ENCODE measurements around the gene ZSCAN10.
"Not testable (repeated sequence)": the region's sequence is repeated elsewhere in the genome, so short reads cannot be mapped to it uniquely, and the experiment has no call there.

Gene ZSCAN10

GRCh38 chr16:3087243-3088235 lies 11.6 kb downstream of the ZSCAN10 start:
- DNase-seq (ENCODE audit: low read depth, low spot score), result no peak
- no peak overlapping the region for H3K27ac ChIP-seq

GRCh38 chr16:3086596-3087242 lies 12.4 kb downstream of the ZSCAN10 start:
- no peak for DNase-seq (ENCODE audit: low read depth, low spot score)
- H3K27ac ChIP-seq, result no peak overlapping the region

- no peak overlapping the region for H3K27ac ChIP-seq
These were observed 13.1 kb downstream of the ZSCAN10 start for GRCh38 chr16:3085868-3086595.

GRCh38 chr16:3084969-3085670 lies 14.0 kb downstream of the ZSCAN10 start:
- DNase-seq (ENCODE audit: low read depth, low spot score), result no peak
- no peak overlapping the region for H3K27ac ChIP-seq

More at GRCh38 chr16:3085868-3086595, 13.1 kb downstream of the ZSCAN10 start:
- no peak for DNase-seq (ENCODE audit: low read depth, low spot score)

- no peak for DNase-seq (ENCODE audit: low read depth, low spot score)
- H3K27ac ChIP-seq, result no peak overlapping the region
These were observed 14.6 kb downstream of the ZSCAN10 start for GRCh38 chr16:3084491-3084890.

GRCh38 chr16:3083408-3083807 lies 15.7 kb downstream of the ZSCAN10 start:
- not testable (repeated sequence) for DNase-seq (ENCODE audit: low read depth, low spot score); H3K27ac ChIP-seq

GRCh38 chr16:3081957-3082356 lies 17.1 kb downstream of the ZSCAN10 start:
- not testable (repeated sequence) for DNase-seq (ENCODE audit: low read depth, low spot score); H3K27ac ChIP-seq

GRCh38 chr16:3080024-3080423 lies 19.1 kb downstream of the ZSCAN10 start:
- H3K27ac ChIP-seq, result no peak overlapping the region
- DNase-seq (ENCODE audit: low read depth, low spot score), result no peak

- H3K27ac ChIP-seq, result no peak overlapping the region
- no peak for DNase-seq (ENCODE audit: low read depth, low spot score)
These were observed 22.5 kb downstream of the ZSCAN10 start for GRCh38 chr16:3076577-3076976.

- not testable (repeated sequence) for H3K27ac ChIP-seq; DNase-seq (ENCODE audit: low read depth, low spot score)
These were observed 23.1 kb downstream of the ZSCAN10 start for GRCh38 chr16:3075946-3076345.

GRCh38 chr16:3075523-3075915 lies 23.6 kb downstream of the ZSCAN10 start:
- DNase-seq (ENCODE audit: low read depth, low spot score), result no peak
- no peak overlapping the region for H3K27ac ChIP-seq

- DNase-seq (ENCODE audit: low read depth, low spot score), result no peak
- no peak overlapping the region for H3K27ac ChIP-seq
These were observed 24.1 kb downstream of the ZSCAN10 start for GRCh38 chr16:3074860-3075522.

GRCh38 chr16:3073448-3073847 lies 25.6 kb downstream of the ZSCAN10 start:
- no peak for DNase-seq (ENCODE audit: low read depth, low spot score)
- no peak overlapping the region for H3K27ac ChIP-seq

GRCh38 chr16:3072576-3073263 lies 26.4 kb downstream of the ZSCAN10 start:
- not testable (repeated sequence) for H3K27ac ChIP-seq; DNase-seq (ENCODE audit: low read depth, low spot score)

- not testable (repeated sequence) for DNase-seq (ENCODE audit: low read depth, low spot score); H3K27ac ChIP-seq
These were observed 26.9 kb downstream of the ZSCAN10 start for GRCh38 chr16:3072148-3072547.

GRCh38 chr16:3071655-3072054 lies 27.4 kb downstream of the ZSCAN10 start:
- no peak for DNase-seq (ENCODE audit: low read depth, low spot score)
- no peak overlapping the region for H3K27ac ChIP-seq

- no peak for DNase-seq (ENCODE audit: low read depth, low spot score)
- no peak overlapping the region for H3K27ac ChIP-seq
These were observed 28.4 kb downstream of the ZSCAN10 start for GRCh38 chr16:3070608-3071111.

GRCh38 chr16:3069146-3069545 lies 29.9 kb downstream of the ZSCAN10 start:
- not testable (repeated sequence) for H3K27ac ChIP-seq; DNase-seq (ENCODE audit: low read depth, low spot score)

GRCh38 chr16:3068487-3068886 lies 30.6 kb downstream of the ZSCAN10 start:
- no peak for DNase-seq (ENCODE audit: low read depth, low spot score)

More at GRCh38 chr16:3068487-3068886, 30.6 kb downstream of the ZSCAN10 start:
- no peak overlapping the region for H3K27ac ChIP-seq
